Epithelial cell of proximal tubule (primary cell): ENCODE data around the gene LDB2. TPM values are rescaled to one million over a fixed set of nuclear protein-coding genes. Genes with fewer than 3 reads are reported as not detected.

Source experiments
- DNase-seq: peaks from one replicate; pipeline ENCODE4 v3.0.0-alpha.2; 2011; ENCODE audit warnings: low read depth
- H3K4me3 ChIP-seq: 2 replicates; pipeline ENCODE4 v1.5.1; 2011; ENCODE audit warnings: low read depth, mild to moderate bottlenecking, low read length
- CTCF ChIP-seq: conservative IDR thresholded peaks from 2 replicates; pipeline ENCODE4 v1.5.1; 2012; ENCODE audit warnings: low read depth, mild to moderate bottlenecking, low read length
- total RNA-seq: library from RNA; depleted of rRNA; stranded (reverse); fragments of >200 nt; gene quantifications from 2 replicates; pipeline ENCODE4 v1.2.3, GENCODE V29; 2015

Gene LDB2
- total RNA-seq, 1 donor from 2014 or later, result 0.75 TPM

GRCh38 chr4:16498978-16499377 is 399.5 kb downstream of the LDB2 start:
- H3K4me3 ChIP-seq, result no peak overlapping the region
- DNase-seq, result no peak
- TF ChIP-seq CTCF, result no peak

GRCh38 chr4:16496501-16496900 is 401.9 kb downstream of the LDB2 start:
- DNase-seq, result peak; percentile 48
- H3K4me3 ChIP-seq, result no peak overlapping the region
- peak; percentile 29 for TF ChIP-seq CTCF

GRCh38 chr4:16492872-16493271 is 405.6 kb downstream of the LDB2 start:
- no peak overlapping the region for H3K4me3 ChIP-seq
- no peak for TF ChIP-seq CTCF

GRCh38 chr4:16489226-16489625 is 409.2 kb downstream of the LDB2 start:
- TF ChIP-seq CTCF, result no peak
- no peak for DNase-seq
- H3K4me3 ChIP-seq, result no peak overlapping the region

More at GRCh38 chr4:16492872-16493271, 405.6 kb downstream of the LDB2 start:
- no peak for DNase-seq

GRCh38 chr4:16488084-16488483 is 410.4 kb downstream of the LDB2 start:
- no peak for TF ChIP-seq CTCF
- no peak for DNase-seq
- H3K4me3 ChIP-seq, result no peak overlapping the region

- no peak for TF ChIP-seq CTCF
- DNase-seq, result no peak
- H3K4me3 ChIP-seq, result no peak overlapping the region
Observed at GRCh38 chr4:16484711-16485110, 413.7 kb downstream of the LDB2 start.

- H3K4me3 ChIP-seq, result no peak overlapping the region
- no peak for DNase-seq
- TF ChIP-seq CTCF, result no peak
Observed at GRCh38 chr4:16483540-16483939, 414.9 kb downstream of the LDB2 start.
